ENCODE data around the gene TBRG1. TPM values are rescaled to one million over a fixed set of nuclear protein-coding genes. Genes with fewer than 3 reads are reported as not detected.

The TBRG1 gene
- total and polyA plus RNA-seq, 4 donors = 13.4 to 32.4 (median 16.5) TPM

DNA sequence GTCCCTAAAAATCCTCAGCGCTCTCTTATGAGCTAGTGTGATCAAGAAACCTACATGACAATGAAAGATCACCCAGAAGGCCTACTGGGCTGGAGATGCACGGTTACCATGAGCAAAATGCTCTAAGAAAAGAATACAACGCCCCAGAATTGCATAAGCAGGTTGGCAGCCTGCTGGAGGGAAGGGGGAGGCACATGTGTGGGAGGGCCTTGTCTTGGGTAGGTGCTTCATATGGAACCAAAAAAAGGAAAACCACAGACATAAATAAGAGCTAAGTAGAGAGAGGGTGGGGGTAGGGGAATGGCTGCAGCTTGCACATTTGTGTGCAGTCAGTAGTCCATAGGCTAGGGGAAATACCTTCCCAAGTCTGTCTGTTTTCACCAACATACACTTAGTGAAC is 48.1 kb downstream of the TBRG1 start:
- TF ChIP-seq, protein P1, sequence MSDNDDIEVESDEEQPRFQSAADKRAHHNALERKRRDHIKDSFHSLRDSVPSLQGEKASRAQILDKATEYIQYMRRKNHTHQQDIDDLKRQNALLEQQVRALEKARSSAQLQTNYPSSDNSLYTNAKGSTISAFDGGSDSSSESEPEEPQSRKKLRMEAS (IDR thresholded peaks at IDR 0.05) = no peak
- TF ChIP-seq, protein P2, sequence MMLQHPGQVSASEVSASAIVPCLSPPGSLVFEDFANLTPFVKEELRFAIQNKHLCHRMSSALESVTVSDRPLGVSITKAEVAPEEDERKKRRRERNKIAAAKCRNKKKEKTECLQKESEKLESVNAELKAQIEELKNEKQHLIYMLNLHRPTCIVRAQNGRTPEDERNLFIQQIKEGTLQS (IDR thresholded peaks at IDR 0.05) = no peak
- no peak for TF ChIP-seq GABPA (IDR thresholded peaks at IDR 0.05 in 1 of 2, conservative IDR thresholded peaks at IDR 0.05 in 1 of 2)
- Histone ChIP-seq H3K27ac (ENCODE audit: low read depth in 1 of 2, low read length in 2 of 2) (no peak overlapping the region), H3K4me3 (ENCODE audit: low read depth in 1 of 3, low read length in 3 of 3) (no peak overlapping the region), H3K9me3 (ENCODE audit: control insufficient read depth in 4 of 4, low read length in 3 of 4) (no peaks in the 10 kb centered on the region), H3K4me1 (ENCODE audit: control insufficient read depth in 4 of 4, insufficient read depth in 4 of 4, low read length in 3 of 4) (peaks cover 7 to 21% (median 11%) of the 10 kb centered on the region in 4 donors), H3K9ac (ENCODE audit: low read depth in 1 of 2, low read length in 2 of 2) (no peak overlapping the region), H3K27me3 (ENCODE audit: control insufficient read depth in 4 of 4, insufficient read depth in 4 of 4, low read length in 3 of 4) (no peaks in the 10 kb centered on the region), H3K36me3 (ENCODE audit: control insufficient read depth in 4 of 4, insufficient read depth in 3 of 4, low read depth in 1 of 4, low read length in 3 of 4) (peaks cover 0 to 3% (median 1%) of the 10 kb centered on the region in 4 donors)
- no peak for DNase-seq (ENCODE audit: low spot score)
- WGBS = 51% methylated on average over 3 of the region's 3 CpGs

DNA sequence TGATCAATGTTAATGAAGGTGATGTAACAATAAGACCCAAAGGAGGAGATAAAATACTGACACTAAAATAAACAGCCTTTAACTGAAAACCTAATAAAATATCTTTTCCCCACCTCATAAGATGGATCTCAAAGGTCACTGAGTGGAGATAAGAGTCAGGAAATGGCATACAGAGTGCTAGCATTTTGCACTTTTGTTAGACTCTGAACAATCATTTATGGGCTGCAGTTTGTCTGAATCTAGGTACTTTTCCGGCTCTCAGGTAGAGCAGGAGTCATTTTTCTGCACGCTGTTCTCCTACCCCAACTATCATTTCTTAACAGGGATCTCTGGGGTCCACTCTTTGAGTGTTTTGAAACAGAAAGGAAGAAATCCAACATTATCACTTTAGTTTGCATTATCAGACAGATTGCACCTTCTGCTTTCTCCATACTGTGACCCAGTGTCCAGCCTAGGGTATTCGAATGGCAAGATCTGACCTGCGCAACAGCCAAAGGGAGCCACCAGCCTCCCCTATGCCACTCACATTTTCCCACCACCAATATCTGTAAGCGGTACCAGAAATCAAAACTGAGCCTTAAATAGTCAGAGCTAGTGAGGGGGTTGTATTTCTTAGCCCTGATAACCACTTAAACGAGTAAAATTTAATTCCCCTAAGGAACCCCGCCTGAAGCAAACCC is 50.0 kb downstream of the TBRG1 start:
- WGBS = 62% methylated on average over 7 of the region's 7 CpGs

More for the DNA sequence above, 50.0 kb downstream of the TBRG1 start:
- Histone ChIP-seq H3K9me3 (ENCODE audit: control insufficient read depth in 4 of 4, low read length in 3 of 4) (no peaks in the 10 kb centered on the region), H3K9ac (ENCODE audit: low read depth in 1 of 2, low read length in 2 of 2) (peak overlapping the region; percentile 30 to 43), H3K4me1 (ENCODE audit: control insufficient read depth in 4 of 4, insufficient read depth in 4 of 4, low read length in 3 of 4) (peaks cover 7 to 21% (median 11%) of the 10 kb centered on the region in 4 donors), H3K4me3 (ENCODE audit: low read depth in 1 of 3, low read length in 3 of 3) (peak overlapping the region; percentile 57 to 96 (median 82)), H3K27ac (ENCODE audit: low read depth in 1 of 2, low read length in 2 of 2) (peak overlapping the region; percentile 55 to 72), H3K36me3 (ENCODE audit: control insufficient read depth in 4 of 4, insufficient read depth in 3 of 4, low read depth in 1 of 4, low read length in 3 of 4) (no peaks in the 10 kb centered on the region), H3K27me3 (ENCODE audit: control insufficient read depth in 4 of 4, insufficient read depth in 4 of 4, low read length in 3 of 4) (no peaks in the 10 kb centered on the region)
- no peak for DNase-seq (ENCODE audit: low spot score)
- no peak for TF ChIP-seq ZBTB33 (IDR thresholded peaks at IDR 0.05)
- no peak for TF ChIP-seq HNF4G (IDR thresholded peaks at IDR 0.05)
- TF ChIP-seq, protein P3, sequence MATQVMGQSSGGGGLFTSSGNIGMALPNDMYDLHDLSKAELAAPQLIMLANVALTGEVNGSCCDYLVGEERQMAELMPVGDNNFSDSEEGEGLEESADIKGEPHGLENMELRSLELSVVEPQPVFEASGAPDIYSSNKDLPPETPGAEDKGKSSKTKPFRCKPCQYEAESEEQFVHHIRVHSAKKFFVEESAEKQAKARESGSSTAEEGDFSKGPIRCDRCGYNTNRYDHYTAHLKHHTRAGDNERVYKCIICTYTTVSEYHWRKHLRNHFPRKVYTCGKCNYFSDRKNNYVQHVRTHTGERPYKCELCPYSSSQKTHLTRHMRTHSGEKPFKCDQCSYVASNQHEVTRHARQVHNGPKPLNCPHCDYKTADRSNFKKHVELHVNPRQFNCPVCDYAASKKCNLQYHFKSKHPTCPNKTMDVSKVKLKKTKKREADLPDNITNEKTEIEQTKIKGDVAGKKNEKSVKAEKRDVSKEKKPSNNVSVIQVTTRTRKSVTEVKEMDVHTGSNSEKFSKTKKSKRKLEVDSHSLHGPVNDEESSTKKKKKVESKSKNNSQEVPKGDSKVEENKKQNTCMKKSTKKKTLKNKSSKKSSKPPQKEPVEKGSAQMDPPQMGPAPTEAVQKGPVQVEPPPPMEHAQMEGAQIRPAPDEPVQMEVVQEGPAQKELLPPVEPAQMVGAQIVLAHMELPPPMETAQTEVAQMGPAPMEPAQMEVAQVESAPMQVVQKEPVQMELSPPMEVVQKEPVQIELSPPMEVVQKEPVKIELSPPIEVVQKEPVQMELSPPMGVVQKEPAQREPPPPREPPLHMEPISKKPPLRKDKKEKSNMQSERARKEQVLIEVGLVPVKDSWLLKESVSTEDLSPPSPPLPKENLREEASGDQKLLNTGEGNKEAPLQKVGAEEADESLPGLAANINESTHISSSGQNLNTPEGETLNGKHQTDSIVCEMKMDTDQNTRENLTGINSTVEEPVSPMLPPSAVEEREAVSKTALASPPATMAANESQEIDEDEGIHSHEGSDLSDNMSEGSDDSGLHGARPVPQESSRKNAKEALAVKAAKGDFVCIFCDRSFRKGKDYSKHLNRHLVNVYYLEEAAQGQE (IDR thresholded peaks at IDR 0.05) = no peak
- TF ChIP-seq TAF1 (conservative IDR thresholded peaks at IDR 0.05) = no peak
- no peak for TF ChIP-seq FOXA1 (IDR thresholded peaks at IDR 0.05)
- TF ChIP-seq RAD21 (IDR thresholded peaks at IDR 0.05) = no peak
- TF ChIP-seq RXRA (IDR thresholded peaks at IDR 0.05) = no peak
- TF ChIP-seq GABPA (IDR thresholded peaks at IDR 0.05 in 1 of 2, conservative IDR thresholded peaks at IDR 0.05 in 1 of 2) = no peak
- no peak for TF ChIP-seq YY1 (IDR thresholded peaks at IDR 0.05)
- TF ChIP-seq EGR1 (IDR thresholded peaks at IDR 0.05; ENCODE audit: low read depth in 2 of 2) = no peak
- TF ChIP-seq JUND (IDR thresholded peaks at IDR 0.05) = no peak
- no peak for TF ChIP-seq NR2F2 (IDR thresholded peaks at IDR 0.05)
- no peak for TF ChIP-seq HNF4A (conservative IDR thresholded peaks at IDR 0.05)
- TF ChIP-seq, protein P4, sequence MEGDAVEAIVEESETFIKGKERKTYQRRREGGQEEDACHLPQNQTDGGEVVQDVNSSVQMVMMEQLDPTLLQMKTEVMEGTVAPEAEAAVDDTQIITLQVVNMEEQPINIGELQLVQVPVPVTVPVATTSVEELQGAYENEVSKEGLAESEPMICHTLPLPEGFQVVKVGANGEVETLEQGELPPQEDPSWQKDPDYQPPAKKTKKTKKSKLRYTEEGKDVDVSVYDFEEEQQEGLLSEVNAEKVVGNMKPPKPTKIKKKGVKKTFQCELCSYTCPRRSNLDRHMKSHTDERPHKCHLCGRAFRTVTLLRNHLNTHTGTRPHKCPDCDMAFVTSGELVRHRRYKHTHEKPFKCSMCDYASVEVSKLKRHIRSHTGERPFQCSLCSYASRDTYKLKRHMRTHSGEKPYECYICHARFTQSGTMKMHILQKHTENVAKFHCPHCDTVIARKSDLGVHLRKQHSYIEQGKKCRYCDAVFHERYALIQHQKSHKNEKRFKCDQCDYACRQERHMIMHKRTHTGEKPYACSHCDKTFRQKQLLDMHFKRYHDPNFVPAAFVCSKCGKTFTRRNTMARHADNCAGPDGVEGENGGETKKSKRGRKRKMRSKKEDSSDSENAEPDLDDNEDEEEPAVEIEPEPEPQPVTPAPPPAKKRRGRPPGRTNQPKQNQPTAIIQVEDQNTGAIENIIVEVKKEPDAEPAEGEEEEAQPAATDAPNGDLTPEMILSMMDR (IDR thresholded peaks at IDR 0.05; ENCODE audit: low read depth, low read length, missing input control) = no peak
- TF ChIP-seq, protein P2 (IDR thresholded peaks at IDR 0.05) = no peak
- TF ChIP-seq FOXA2 (IDR thresholded peaks at IDR 0.05) = no peak
- TF ChIP-seq SP1 (IDR thresholded peaks at IDR 0.05) = no peak
- TF ChIP-seq, protein P1 (IDR thresholded peaks at IDR 0.05) = no peak
